Stimulated activated CD8-positive, alpha-beta memory T cell treated with anti-CD3 and anti-CD28 coated beads, Interleukin-7, amount 100 ng/mL, for 24 hours (primary cell): ENCODE measurements around the gene KRTAP5-3.

Experiments used
- DNase-seq: peaks from one replicate; pipeline ENCODE4 v3.0.0-alpha.2; 2020; ENCODE audit warnings: low read depth

Gene KRTAP5-3

DNA sequence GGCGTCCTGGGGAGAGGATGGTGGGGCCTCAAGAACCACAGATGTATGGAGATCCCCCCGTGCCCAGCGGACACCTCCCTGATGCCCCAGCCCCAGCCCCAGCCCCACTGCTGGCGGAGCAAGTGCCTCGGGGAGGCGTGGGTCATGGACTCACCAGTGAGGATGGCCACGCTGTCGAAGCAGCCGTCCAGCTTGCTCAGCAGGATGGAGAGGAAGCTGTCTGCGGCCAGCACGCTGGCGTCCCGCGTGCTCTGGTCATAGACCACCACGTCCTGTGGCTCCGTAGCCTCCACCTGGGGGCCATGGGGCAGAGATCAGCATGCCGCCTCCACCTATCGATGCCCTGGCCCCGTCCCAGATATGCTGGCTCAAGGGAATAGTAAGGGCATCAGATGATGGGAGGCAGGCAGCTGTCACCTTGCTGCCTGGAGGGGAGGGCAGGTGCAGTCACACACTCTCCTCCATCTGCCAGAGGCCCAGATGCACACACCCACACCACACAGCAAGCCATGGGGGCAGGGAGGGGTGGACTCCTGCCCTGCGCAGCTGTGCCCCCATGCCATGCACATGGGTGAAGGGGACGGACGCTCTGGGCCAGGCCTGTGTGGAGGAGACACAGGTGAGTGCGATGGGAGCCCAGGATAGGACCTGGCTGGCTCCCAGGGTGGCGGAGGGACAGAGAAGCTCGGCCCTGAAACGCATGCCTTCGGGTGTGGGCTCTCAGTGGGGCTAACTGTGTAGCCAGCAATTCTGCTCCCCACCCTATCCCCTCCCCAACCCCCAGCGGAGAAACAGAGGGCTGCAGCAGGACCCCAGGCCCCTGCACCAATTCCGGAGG, 44.3 kb downstream of the KRTAP5-3 start:
- DNase-seq: no peak

GRCh38 chr11:1563149-1563638, 45.1 kb downstream of the KRTAP5-3 start:
- no peak for DNase-seq

DNA sequence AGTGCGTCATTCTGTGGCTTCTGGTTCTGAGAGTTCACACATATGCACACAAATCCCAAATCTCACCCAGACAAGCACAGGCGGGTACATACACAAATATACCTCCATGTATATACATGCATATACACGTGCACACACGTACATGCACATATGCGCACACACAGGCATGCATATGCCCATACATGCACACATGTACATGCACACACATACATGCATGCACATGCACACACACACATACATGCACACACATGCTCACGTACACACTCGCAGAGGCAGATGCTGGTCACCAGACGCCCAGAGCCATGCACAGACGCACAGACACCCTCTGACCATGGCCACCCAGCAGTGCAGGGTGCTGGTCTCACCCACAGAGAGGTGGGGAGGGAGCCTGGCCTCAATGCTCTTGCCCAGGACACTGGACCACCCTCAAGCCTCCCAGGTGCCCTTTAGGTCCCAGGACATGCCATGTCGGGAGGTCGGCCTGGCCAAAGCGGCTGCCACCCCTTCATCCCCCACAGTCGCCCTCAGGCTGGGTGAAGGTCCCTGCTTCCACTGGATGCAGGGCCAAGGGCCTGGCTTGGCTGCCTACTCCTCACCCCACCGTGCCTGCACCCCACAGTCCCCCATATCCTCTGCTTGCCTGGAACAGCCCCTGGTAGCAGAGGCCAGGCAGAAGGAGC, 45.7 kb downstream of the KRTAP5-3 start:
- DNase-seq: no peak

- DNase-seq: no peak
Observed at GRCh38 chr11:1561955-1562354, 46.3 kb downstream of the KRTAP5-3 start.

DNA sequence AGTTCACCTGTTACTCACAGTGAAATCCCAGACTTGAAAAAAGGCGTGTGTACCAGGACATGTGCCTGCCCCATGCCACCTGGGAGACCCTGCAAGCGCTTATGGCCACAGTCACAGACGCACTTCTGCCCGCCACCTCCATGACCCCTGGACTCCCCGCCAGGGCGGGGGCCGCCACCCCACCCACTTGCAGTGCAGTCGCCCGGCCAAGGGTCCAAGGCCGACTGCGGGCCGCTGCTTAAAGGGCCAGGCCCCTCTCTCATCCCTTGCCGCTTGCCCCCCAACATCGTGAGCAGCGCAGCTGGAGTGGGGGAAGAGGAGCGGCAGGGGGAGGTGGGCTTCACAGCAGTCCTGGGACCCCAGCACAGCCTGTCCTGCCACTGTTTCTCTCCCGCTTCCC, 47.0 kb downstream of the KRTAP5-3 start:
- DNase-seq: no peak

DNA sequence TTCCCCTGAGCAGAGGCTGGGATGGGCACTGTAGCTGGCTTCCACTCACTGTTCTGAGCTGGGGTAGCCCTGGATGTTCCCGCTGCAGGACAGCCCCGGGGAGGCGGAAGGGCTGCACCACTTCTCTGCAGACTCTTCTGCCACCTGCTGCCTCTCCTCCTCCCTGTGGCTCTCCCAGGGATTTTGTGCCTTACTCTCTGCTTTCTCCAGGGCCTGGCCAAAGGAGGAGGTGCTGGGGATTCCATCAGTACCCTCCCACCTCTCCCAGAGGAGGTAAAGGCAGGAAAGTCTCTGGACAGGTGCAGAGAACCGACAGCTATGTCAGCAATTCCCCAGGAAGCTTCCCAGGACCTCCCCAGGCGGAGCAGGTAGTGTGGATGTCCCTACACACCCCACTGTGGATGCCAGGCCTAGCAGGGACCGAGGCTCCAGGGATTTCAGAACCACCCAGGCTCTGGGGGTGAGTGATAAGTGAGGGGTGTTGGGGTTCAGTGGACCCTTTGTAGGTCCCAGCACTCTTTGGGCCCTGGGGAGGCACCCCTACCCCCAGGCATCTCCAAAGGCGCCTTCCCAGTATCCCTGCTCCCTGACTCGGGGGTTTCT, 47.5 kb downstream of the KRTAP5-3 start:
- DNase-seq: no peak

DNA sequence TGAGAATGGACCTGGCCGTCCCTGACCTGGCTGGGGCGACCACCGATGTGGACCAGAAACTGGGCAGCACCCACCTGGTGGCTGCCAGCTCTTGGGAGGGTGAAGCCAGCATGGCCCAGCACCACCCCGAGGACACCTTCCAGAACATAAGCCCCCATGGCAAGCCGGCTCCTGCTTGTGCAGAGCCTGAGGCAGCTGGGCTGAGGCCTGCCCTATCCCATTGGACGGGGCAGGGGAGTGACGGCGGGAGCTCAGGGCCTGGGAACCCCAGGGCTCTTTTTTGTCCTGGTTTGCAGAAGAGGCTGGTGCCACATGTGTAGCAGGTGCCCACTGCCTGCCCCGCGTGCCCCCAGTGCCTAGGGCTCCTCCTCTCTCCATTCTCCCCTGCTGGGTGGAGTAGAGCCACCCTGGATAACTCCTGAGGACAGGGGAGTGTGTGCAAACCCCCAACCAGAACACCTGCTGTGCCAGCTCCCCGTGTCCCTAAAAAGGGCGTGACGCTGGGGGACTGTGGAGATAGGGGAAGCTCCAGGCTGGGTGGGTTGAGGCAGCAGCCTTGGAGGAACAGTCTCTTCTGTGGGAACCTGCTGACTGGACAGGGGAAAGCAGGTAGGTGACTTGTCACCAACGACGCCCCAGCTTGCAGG, 48.1 kb downstream of the KRTAP5-3 start:
- no peak for DNase-seq

GRCh38 chr11:1559111-1559951, 48.9 kb downstream of the KRTAP5-3 start:
- DNase-seq: no peak

DNA sequence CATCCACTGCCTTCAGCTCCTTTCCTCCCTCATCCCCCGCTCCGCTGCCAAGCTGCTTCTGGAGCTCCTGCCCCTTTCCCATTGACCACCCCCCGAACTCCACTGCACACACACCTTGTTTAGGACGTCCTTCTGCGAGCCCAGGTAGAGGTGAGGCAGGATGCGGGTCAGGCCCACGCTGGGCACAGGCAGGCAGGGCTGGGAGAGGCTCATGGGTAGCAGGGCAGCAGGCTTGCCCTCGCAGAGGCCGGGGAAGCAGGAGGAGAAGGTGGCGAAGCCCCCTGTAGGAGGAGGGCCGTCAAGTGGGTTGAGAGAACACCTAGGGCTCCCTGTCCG, 49.5 kb downstream of the KRTAP5-3 start:
- DNase-seq: no peak

DNA sequence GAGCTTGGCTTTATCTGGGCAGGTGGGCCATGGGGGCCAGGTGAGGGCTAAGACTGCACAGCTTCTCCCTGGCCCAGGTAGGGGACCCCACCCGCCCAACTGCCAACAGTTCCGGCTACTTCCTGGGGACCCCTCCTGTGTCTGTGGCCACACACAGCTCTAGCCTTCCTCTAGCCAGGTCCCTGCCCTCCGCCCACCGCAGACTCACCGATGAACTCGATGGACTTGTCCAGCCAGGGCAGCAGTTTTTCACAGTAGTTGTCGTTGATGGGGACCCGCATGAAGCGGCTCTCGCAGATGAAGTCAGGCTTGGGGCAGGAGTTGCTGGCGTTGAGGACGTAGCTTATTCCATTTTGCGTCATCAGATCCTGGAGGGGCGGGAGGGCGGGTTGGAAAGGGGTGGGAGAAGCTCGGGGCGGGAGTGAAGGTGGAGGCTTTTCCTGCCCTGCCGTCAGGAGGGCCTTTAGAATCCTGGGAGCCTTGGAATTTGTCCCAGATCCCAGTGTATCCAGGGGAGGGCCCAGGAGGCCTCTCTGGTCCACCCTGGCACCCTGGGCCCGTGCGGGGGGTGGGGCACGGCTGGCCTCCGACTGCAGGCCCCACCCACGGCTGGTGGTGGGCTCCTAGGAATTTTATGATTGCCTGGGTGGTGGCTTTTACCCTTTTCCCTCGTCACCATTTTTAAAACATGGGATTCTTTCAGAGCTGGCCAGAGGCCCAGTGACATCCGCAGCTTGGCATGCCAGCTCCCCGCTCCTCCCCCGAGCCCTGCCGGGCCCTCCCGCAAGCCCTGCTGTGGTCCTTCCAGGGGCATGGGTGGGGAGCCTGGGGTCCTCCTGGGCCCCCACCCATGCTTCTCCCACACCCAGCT, 50.1 kb downstream of the KRTAP5-3 start:
- DNase-seq: no peak
